ENCODE results near the gene SRSF3. TPM values are rescaled to one million over a fixed set of nuclear protein-coding genes. Genes with fewer than 3 reads are reported as not detected.

The SRSF3 gene
- total and polyA plus RNA-seq, 4 donors, result 145 to 267 (median 237) TPM

Small RNAs within 50 kb of the gene (small RNA-seq; reads per million reads assigned to genes)
- not detected for gene MIR3925 (ENCODE audit: low replicate concordance)
- gene RNU1-88P (ENCODE audit: low replicate concordance), result 0.17 reads per million

Other genes with a start within 250 kb of the SRSF3 start
- gene ETV7, start 206.7 kb upstream of the SRSF3 start, total RNA-seq, result 1 to 10 TPM; 1.4 to 3.5 TPM
- 1 to 10 TPM; 3.7 to 6.6 TPM for gene ETV7, start 206.7 kb upstream of the SRSF3 start, polyA plus RNA-seq
- under 1 TPM in 1 of 2 donors, not detected in 1; 0.12 TPM for gene PXT1, start 151.5 kb upstream of the SRSF3 start, total RNA-seq
- under 1 TPM in 1 of 2 donors, not detected in 1; 0.06 TPM for gene PXT1, start 151.5 kb upstream of the SRSF3 start, polyA plus RNA-seq
- gene KCTD20, start 151.4 kb upstream of the SRSF3 start, total RNA-seq, result 10 to 100 TPM; 40.5 to 56.7 TPM
- 10 to 100 TPM; 11.5 to 31.6 TPM for gene KCTD20, start 151.4 kb upstream of the SRSF3 start, polyA plus RNA-seq
- gene STK38, start 46.9 kb upstream of the SRSF3 start, total RNA-seq, result 10 to 100 TPM; 23.2 to 36.1 TPM
- gene STK38, start 46.9 kb upstream of the SRSF3 start, polyA plus RNA-seq, result 10 to 100 TPM; 16.7 to 22.4 TPM
- 10 to 100 TPM; 35.3 to 80.1 TPM for gene CDKN1A, start 84.4 kb downstream of the SRSF3 start, total RNA-seq
- 100 to 1,000 TPM in 1 of 2 donors, 10 to 100 TPM in 1; 52.2 to 183 TPM for gene CDKN1A, start 84.4 kb downstream of the SRSF3 start, polyA plus RNA-seq
- gene RAB44, start 103.5 kb downstream of the SRSF3 start, total RNA-seq, result 1 to 10 TPM; 1.2 to 1.5 TPM
- gene RAB44, start 103.5 kb downstream of the SRSF3 start, polyA plus RNA-seq, result under 1 TPM; 0.26 to 0.66 TPM
- 1 to 10 TPM; 3.2 to 5.2 TPM for gene CPNE5, start 245.1 kb downstream of the SRSF3 start, total RNA-seq
- gene CPNE5, start 245.1 kb downstream of the SRSF3 start, polyA plus RNA-seq, result 1 to 10 TPM in 1 of 2 donors, under 1 TPM in 1; 0.93 to 4.3 TPM

Measured in lung (tissue), 5 donors.